Trophoblast cell (in vitro differentiated cells and primary cell): ENCODE results near the gene PLEKHA3.

Experiments
- DNase-seq, 2 donors: peaks; one replicate each; pipeline ENCODE4 v3.0.0-alpha.2; 2016
- H2AFZ ChIP-seq: 2 replicates; pipeline ENCODE4 v1.6.1; 2013; ENCODE audit warnings: low read length, moderate library complexity, mild to moderate bottlenecking; ENCODE audit not compliant: insufficient read depth, poor library complexity
- H2AK5ac ChIP-seq: 2 replicates; pipeline ENCODE4 v1.6.1; 2013; ENCODE audit warnings: mild to moderate bottlenecking, low read length
- H2BK120ac ChIP-seq: 2 replicates; pipeline ENCODE4 v1.6.1; 2013; ENCODE audit warnings: low read length, mild to moderate bottlenecking, moderate library complexity; ENCODE audit not compliant: insufficient read depth, poor library complexity
- H2BK12ac ChIP-seq: 2 replicates; pipeline ENCODE4 v1.6.1; 2013; ENCODE audit warnings: mild to moderate bottlenecking, low read length, moderate library complexity
- H2BK5ac ChIP-seq: 2 replicates; pipeline ENCODE4 v1.6.1; 2013; ENCODE audit warnings: low read length, low read depth, moderate library complexity, mild to moderate bottlenecking; ENCODE audit not compliant: poor library complexity
- H3K14ac ChIP-seq: 2 replicates; pipeline ENCODE4 v1.6.1; 2013; ENCODE audit warnings: mild to moderate bottlenecking, low read length
- H3K18ac ChIP-seq: 2 replicates; pipeline ENCODE4 v1.6.1; 2013; ENCODE audit warnings: mild to moderate bottlenecking, low read length
- H3K23ac ChIP-seq: 2 replicates; pipeline ENCODE4 v1.6.1; 2013; ENCODE audit warnings: low read length
- H3K27ac ChIP-seq: 2 replicates; pipeline ENCODE4 v1.5.1; 2013; ENCODE audit warnings: low read depth, mild to moderate bottlenecking, inconsistent platforms, low read length, moderate library complexity
- H3K27me3 ChIP-seq: 2 replicates; pipeline ENCODE4 v1.6.1; 2013; ENCODE audit warnings: inconsistent platforms, mild to moderate bottlenecking, low read length, moderate library complexity; ENCODE audit not compliant: insufficient read depth
- H3K36me3 ChIP-seq, 2 experiments: 1 replicate in 1 of 2; 2 replicates in 1 of 2; pipeline ENCODE4 v1.6.1; 2013; ENCODE audit warnings: low read length in 2 of 2, mild to moderate bottlenecking in 2 of 2, moderate library complexity in 1 of 2; ENCODE audit not compliant: insufficient read depth in 2 of 2, control insufficient read depth in 1 of 2
- H3K4ac ChIP-seq: 2 replicates; pipeline ENCODE4 v1.6.1; 2013; ENCODE audit warnings: low read depth, mild to moderate bottlenecking, low read length, moderate library complexity
- H3K4me1 ChIP-seq, 2 experiments: 1 replicate in 1 of 2; 2 replicates in 1 of 2; pipeline ENCODE4 v1.6.1; 2013; ENCODE audit warnings: low read length in 2 of 2, mild to moderate bottlenecking in 2 of 2, moderate library complexity in 1 of 2; ENCODE audit not compliant: insufficient read depth in 2 of 2, control insufficient read depth in 1 of 2
- H3K4me2 ChIP-seq: 2 replicates; pipeline ENCODE4 v1.6.1; 2013; ENCODE audit warnings: inconsistent platforms, mild to moderate bottlenecking, low read length, moderate library complexity
- H3K4me3 ChIP-seq: 2 replicates; pipeline ENCODE4 v1.5.1; 2013; ENCODE audit warnings: mild to moderate bottlenecking, low read depth, low read length, inconsistent platforms
- H3K79me1 ChIP-seq: one replicate; pipeline ENCODE4 v1.6.1; 2013; ENCODE audit warnings: low read length
- H3K79me2 ChIP-seq: 2 replicates; pipeline ENCODE4 v1.6.1; 2013; ENCODE audit warnings: low read length, mild to moderate bottlenecking; ENCODE audit not compliant: control insufficient read depth, insufficient read depth, poor library complexity
- H3K9ac ChIP-seq: 2 replicates; pipeline ENCODE4 v1.6.1; 2013; ENCODE audit warnings: mild to moderate bottlenecking, low read length
- H3K9me3 ChIP-seq: 2 replicates; pipeline ENCODE4 v1.6.1; 2013; ENCODE audit warnings: low read depth, mild to moderate bottlenecking, control low read depth, inconsistent platforms, low read length; ENCODE audit not compliant: insufficient read depth
- H4K12ac ChIP-seq: 2 replicates; pipeline ENCODE4 v1.6.1; 2013; ENCODE audit warnings: low read depth, mild to moderate bottlenecking, low read length, moderate library complexity
- H4K8ac ChIP-seq: 2 replicates; pipeline ENCODE4 v1.6.1; 2013; ENCODE audit warnings: low read depth, mild to moderate bottlenecking, low read length, moderate library complexity
- H4K91ac ChIP-seq: one replicate; pipeline ENCODE4 v1.6.1; 2013; ENCODE audit warnings: low read depth, mild to moderate bottlenecking, low read length, moderate library complexity
- WGBS: extraction: QIAGEN DNeasy Blood & Tissue Kit; methylation state at CpG from one replicate; pipeline ENCODE4 v1.1.7; 2013; ENCODE audit warnings: missing lambda C conversion rate; ENCODE audit not compliant: insufficient read length, insufficient coverage; ENCODE audit errors: extremely low coverage; 5-methylcytosine and 5-hydroxymethylcytosine counted together

Gene PLEKHA3

DNA sequence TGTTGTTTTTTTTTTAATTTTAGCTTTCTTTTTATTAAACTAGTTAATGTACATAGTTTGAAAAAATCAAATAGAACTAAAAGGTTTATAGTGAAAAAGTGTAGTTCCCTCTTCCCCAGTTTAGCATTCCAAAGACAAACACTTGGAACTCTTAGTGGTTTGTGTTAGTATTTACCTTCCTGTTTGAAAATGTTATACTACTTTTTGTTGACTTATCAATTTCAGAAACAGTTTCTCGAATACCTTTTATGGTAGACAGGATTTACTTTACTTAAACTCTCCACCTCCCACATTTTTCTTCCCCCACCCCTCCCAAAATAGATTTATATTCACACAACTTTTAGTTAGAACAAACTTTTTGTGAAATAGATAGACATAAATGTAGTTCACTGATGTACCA is 26.7 kb downstream of the PLEKHA3 start:
- no peak overlapping the region for H2AFZ ChIP-seq
- H3K36me3 ChIP-seq = no peaks in the 10 kb centered on the region
- no peak overlapping the region for H3K23ac ChIP-seq
- H3K4me1 ChIP-seq = no peaks in the 10 kb centered on the region
- no peak overlapping the region for H3K27ac ChIP-seq
- H3K18ac ChIP-seq = no peak overlapping the region
- no peaks in the 10 kb centered on the region for H3K79me2 ChIP-seq
- no peak overlapping the region for H3K4me2 ChIP-seq
- H2BK12ac ChIP-seq = no peak overlapping the region
- H4K8ac ChIP-seq = no peak overlapping the region
- no peak overlapping the region for H4K12ac ChIP-seq
- H3K9me3 ChIP-seq = no peaks in the 10 kb centered on the region
- no peak overlapping the region for H2AK5ac ChIP-seq
- no peak overlapping the region for H2BK120ac ChIP-seq
- no peak overlapping the region for H4K91ac ChIP-seq
- H3K79me1 ChIP-seq = no peaks in the 10 kb centered on the region
- H3K14ac ChIP-seq = no peak overlapping the region
- WGBS = no CpG with 5 or more reads among the region's 1 CpG
- H3K4me3 ChIP-seq = no peak overlapping the region
- H3K4ac ChIP-seq = no peak overlapping the region
- no peak for DNase-seq
- no peaks in the 10 kb centered on the region for H3K27me3 ChIP-seq
- H2BK5ac ChIP-seq = no peak overlapping the region
- H3K9ac ChIP-seq = no peak overlapping the region

DNA sequence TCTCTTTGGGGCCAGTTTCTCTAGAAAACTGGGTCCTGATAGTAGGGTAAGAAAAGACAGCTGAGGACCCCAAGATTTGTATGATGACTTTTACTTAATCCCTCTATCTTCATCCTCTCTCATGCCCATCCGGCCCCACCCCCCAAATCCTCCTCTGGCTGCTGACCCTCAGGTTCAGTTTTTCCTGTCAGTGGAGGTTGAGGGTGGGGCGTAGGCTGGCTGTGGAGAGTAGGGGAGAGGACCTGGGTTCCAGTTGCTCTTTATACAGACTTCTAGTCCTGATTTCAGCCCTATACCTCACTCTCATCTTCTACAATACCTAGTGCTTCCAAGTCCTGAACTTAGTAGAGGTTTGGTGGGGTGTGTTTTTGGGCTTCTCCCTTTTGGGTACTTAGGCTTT is 28.4 kb downstream of the PLEKHA3 start:
- Histone ChIP-seq H2AFZ (no peak overlapping the region), H3K14ac (no peak overlapping the region), H3K9ac (no peak overlapping the region), H3K27me3 (no peaks in the 10 kb centered on the region), H3K4me1 (no peaks in the 10 kb centered on the region), H2BK12ac (no peak overlapping the region), H2BK120ac (no peak overlapping the region), H3K79me1 (no peaks in the 10 kb centered on the region), H2AK5ac (no peak overlapping the region), H4K91ac (no peak overlapping the region), H3K4me2 (no peak overlapping the region), H3K9me3 (no peaks in the 10 kb centered on the region), H3K36me3 (no peaks in the 10 kb centered on the region), H3K27ac (no peak overlapping the region), H4K8ac (no peak overlapping the region), H2BK5ac (no peak overlapping the region), H3K4me3 (no peak overlapping the region), H4K12ac (no peak overlapping the region), H3K79me2 (no peaks in the 10 kb centered on the region), H3K18ac (no peak overlapping the region), H3K4ac (no peak overlapping the region), H3K23ac (no peak overlapping the region)
- DNase-seq = no peak
- no CpG with 5 or more reads among the region's 2 CpGs for WGBS

DNA sequence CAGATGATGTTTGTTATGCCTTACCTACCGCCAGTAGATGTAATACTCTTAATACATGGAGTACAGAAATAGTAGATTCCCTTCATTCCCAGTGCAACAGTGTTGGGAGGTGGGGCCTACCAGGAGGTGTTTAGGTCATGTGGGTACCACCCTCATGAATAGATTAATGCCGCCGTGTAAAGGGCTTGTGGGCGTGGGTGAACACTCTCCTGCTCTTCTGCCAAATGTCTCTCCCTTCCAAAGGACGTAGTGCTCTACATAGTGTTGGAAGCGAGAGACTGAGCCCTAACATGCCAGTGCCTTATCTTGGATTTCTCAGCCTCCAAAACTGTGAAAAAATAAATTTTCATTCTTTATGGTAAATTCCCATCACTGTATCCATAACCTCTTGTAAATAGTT is 30.1 kb downstream of the PLEKHA3 start:
- Histone ChIP-seq H2BK12ac (no peak overlapping the region), H3K4me1 (no peaks in the 10 kb centered on the region), H3K27ac (no peak overlapping the region), H2BK120ac (no peak overlapping the region), H3K27me3 (no peaks in the 10 kb centered on the region), H3K9me3 (no peaks in the 10 kb centered on the region), H3K23ac (no peak overlapping the region), H3K18ac (no peak overlapping the region), H3K4me2 (no peak overlapping the region), H4K91ac (no peak overlapping the region), H3K79me2 (no peaks in the 10 kb centered on the region), H3K4ac (no peak overlapping the region), H3K4me3 (no peak overlapping the region), H4K12ac (no peak overlapping the region), H2BK5ac (no peak overlapping the region), H3K79me1 (no peaks in the 10 kb centered on the region), H3K14ac (no peak overlapping the region), H2AFZ (no peak overlapping the region), H3K9ac (no peak overlapping the region), H4K8ac (no peak overlapping the region), H3K36me3 (no peaks in the 10 kb centered on the region), H2AK5ac (no peak overlapping the region)
- no peak for DNase-seq
- no CpG with 5 or more reads among the region's 6 CpGs for WGBS

DNA sequence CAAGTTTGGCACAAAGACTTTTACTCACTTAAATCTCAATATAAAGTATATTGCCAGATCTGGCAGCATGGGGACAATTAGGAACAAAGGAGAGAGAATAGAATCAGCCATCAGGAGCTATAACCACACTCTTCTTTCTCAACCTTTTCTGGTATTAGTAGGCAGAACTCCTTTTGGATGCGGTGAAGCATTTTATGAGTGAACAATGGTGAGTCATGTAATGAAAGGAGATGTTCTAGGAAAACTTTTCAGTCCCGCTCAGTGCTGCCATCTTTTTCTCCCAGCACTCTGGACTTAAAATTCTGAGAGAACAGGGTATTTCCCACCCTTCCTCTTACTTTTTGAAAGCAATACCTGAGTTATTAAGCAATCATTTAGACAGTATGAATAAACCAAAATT is 32.2 kb downstream of the PLEKHA3 start:
- WGBS = no CpG with 5 or more reads among the region's 2 CpGs

More for the DNA sequence above, 32.2 kb downstream of the PLEKHA3 start:
- no peak overlapping the region for H3K4me2 ChIP-seq
- no peak overlapping the region for H4K12ac ChIP-seq
- H3K14ac ChIP-seq = no peak overlapping the region
- peaks cover under 1 to 1% of the 10 kb centered on the region in 2 experiments for H3K36me3 ChIP-seq
- H3K4me1 ChIP-seq = no peaks in the 10 kb centered on the region
- H3K9me3 ChIP-seq = no peaks in the 10 kb centered on the region
- no peaks in the 10 kb centered on the region for H3K27me3 ChIP-seq
- no peak overlapping the region for H3K9ac ChIP-seq
- H4K91ac ChIP-seq = no peak overlapping the region
- no peak overlapping the region for H3K27ac ChIP-seq
- DNase-seq = no peak
- H3K4ac ChIP-seq = no peak overlapping the region
- H2BK120ac ChIP-seq = no peak overlapping the region
- no peak overlapping the region for H2BK12ac ChIP-seq
- H3K79me2 ChIP-seq = no peaks in the 10 kb centered on the region
- H2BK5ac ChIP-seq = no peak overlapping the region
- no peaks in the 10 kb centered on the region for H3K79me1 ChIP-seq
- H4K8ac ChIP-seq = no peak overlapping the region
- no peak overlapping the region for H2AFZ ChIP-seq
- H3K4me3 ChIP-seq = no peak overlapping the region
- H3K18ac ChIP-seq = no peak overlapping the region
- H2AK5ac ChIP-seq = no peak overlapping the region
- H3K23ac ChIP-seq = no peak overlapping the region
